D341Med (cell line): ENCODE measurements around the gene SORT1.
"Not testable (repeated sequence)": the region's sequence is repeated elsewhere in the genome, so short reads cannot be mapped to it uniquely, and the experiment has no call there.

Experiments used
- DNase-seq: peaks from one replicate; pipeline ENCODE4 v3.0.0; 2012; ENCODE audit warnings: low spot score

SORT1 gene

GRCh38 chr1:109396871-109397580, 692 bp downstream of the SORT1 start:
- no peak for DNase-seq

GRCh38 chr1:109396513-109396839, 1.2 kb downstream of the SORT1 start:
- DNase-seq = no peak

- no peak for DNase-seq
Observed at GRCh38 chr1:109395602-109396512, 1.9 kb downstream of the SORT1 start.

- DNase-seq = not testable (repeated sequence)
Observed at GRCh38 chr1:109395282-109395599, 2.5 kb downstream of the SORT1 start.

- DNase-seq = no peak
Observed at GRCh38 chr1:109394591-109395281, 3.0 kb downstream of the SORT1 start.

GRCh38 chr1:109393617-109394233, 4.0 kb downstream of the SORT1 start:
- DNase-seq = no peak

GRCh38 chr1:109392788-109393616, 4.7 kb downstream of the SORT1 start:
- no peak for DNase-seq

GRCh38 chr1:109392037-109392787, 5.5 kb downstream of the SORT1 start:
- no peak for DNase-seq

GRCh38 chr1:109391626-109392025, 6.1 kb downstream of the SORT1 start:
- no peak for DNase-seq

- DNase-seq = no peak
Observed at GRCh38 chr1:109391157-109391556, 6.6 kb downstream of the SORT1 start.

- DNase-seq = no peak
Observed at GRCh38 chr1:109389638-109390341, 7.9 kb downstream of the SORT1 start.

GRCh38 chr1:109388884-109389637, 8.7 kb downstream of the SORT1 start:
- DNase-seq = no peak

- DNase-seq = no peak
Observed at GRCh38 chr1:109388208-109388711, 9.5 kb downstream of the SORT1 start.

- no peak for DNase-seq
Observed at GRCh38 chr1:109386054-109386717, 11.5 kb downstream of the SORT1 start.

GRCh38 chr1:109385417-109385816, 12.3 kb downstream of the SORT1 start:
- peak; percentile 57 for DNase-seq

- DNase-seq = no peak
Observed at GRCh38 chr1:109383854-109384253, 13.9 kb downstream of the SORT1 start.

GRCh38 chr1:109383087-109383779, 14.5 kb downstream of the SORT1 start:
- DNase-seq = no peak

GRCh38 chr1:109381573-109381972, 16.1 kb downstream of the SORT1 start:
- DNase-seq = no peak
